Mesenteric fat pad (tissue), 1 donor: ENCODE results near the gene THAP7. TPM values are rescaled to one million over a fixed set of nuclear protein-coding genes. Genes with fewer than 3 reads are reported as not detected.
A peak's percentile ranks its signal among the peaks of the same experiment; 100 is the strongest.
"Not testable (repeated sequence)": the region's sequence is repeated elsewhere in the genome, so short reads cannot be mapped to it uniquely, and the experiment has no call there.

Experiments used
- DNase-seq: peaks from one replicate; pipeline ENCODE4 v3.0.0-alpha.2; 2020; ENCODE audit warnings: low spot score
- long read RNA-seq: library from polyadenylated mRNA; unstranded; transcript quantifications from one replicate; pipeline ENCODE4 v2.0.0, GENCODE V29; 2020
- total RNA-seq: library from RNA; stranded (reverse); fragmentation: NEBNext Ultra II Directional; extraction: Animal tissue kit (Norgen Biotek cat#: 25700); gene quantifications from one replicate; pipeline ENCODE4 v1.2.1, GENCODE V29; 2021
- donor health status: DM: yes; HTN: yes; CAD: no.

THAP7 gene, protein sequence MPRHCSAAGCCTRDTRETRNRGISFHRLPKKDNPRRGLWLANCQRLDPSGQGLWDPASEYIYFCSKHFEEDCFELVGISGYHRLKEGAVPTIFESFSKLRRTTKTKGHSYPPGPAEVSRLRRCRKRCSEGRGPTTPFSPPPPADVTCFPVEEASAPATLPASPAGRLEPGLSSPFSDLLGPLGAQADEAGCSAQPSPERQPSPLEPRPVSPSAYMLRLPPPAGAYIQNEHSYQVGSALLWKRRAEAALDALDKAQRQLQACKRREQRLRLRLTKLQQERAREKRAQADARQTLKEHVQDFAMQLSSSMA
- total RNA-seq, result 15.5 TPM
- long read RNA-seq, transcript THAP7-202 (5 exons, 1,144 nt), result minor isoform, 15 of 71 reads
- long read RNA-seq, transcript THAP7-208 (3 exons, 1,957 nt), result minor isoform, 22 of 71 reads
- long read RNA-seq, transcript THAP7-204 (2 exons, 1,809 nt), result major isoform, 26 of 71 reads
- long read RNA-seq, partial matches to known transcripts, result 0 of 71 reads
- long read RNA-seq, other reads (novel, unspliced or antisense), result 2 of 71 reads

DNA sequence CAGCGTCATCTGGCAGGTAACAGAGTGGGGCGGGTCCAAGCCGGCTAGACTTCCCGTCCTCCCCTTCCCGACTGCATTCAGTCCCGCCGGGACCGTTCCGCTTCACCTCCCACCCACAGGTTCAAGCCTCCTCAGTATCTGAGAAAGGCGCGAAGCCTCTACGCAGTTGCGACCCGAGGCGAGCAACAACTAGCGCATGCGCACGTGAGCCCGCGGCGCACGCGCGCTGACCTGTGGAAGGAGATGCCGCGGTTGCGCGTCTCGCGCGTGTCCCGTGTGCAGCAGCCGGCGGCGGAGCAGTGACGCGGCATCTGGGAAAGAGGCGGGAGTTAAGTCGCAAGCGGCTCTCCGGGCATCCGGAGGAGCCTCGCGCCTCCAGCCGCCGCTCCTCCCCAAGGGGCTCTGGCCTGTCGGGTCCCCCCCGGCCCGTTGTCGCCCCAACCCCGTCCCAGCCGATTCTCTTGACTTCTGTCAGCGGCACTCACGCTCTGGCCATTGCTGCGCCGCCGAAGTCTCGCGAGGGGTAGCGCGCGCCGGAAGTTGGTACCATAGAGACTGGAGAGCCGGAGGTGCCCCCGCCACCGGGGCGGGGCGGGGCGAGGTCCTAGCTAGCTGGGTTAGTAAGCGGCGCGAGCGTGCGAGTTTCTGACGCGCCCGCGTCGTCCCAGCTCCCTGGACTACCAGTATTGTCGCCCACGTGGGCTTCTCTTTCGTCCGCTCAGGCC lies at the start of gene THAP7:
TSS of gene THAP7 (minus strand) at position 518 of the 725 bp plus-strand sequence. CDS start at position 311, 207 bp downstream.
- DNase-seq, result peak; percentile 100

DNA sequence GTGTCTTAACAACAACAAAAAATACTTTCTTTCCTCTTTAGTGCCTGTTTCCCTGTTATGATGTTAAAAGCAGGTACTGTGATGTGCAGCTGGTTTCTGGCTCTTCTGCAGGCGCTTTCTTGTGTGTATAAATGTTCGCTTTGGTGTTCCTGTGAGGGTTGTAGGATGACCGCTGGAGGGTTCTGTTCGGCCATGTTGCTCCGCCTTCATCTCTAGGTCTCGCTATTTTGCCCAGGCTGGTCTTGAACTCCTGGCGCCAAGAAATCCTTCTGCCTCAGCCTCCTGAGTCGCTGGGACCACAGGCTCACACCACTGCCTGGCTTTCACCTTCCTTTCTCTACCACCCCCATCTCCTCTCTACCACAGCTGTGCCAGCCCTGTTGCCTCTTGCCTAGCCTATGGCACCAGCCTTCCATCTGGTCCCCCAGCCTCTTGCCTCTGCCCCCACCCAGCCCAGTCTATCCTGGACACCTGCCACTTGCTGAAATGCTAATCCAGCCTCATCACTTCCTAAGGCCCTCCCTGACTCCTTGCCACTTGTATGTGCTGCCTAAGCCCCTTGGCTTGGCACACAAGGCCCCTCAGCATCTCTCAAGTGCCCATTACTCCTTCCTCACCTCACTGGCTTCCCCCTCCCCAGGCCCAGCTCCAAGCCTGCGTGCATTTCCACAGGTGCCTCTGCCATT lies 49.4 kb upstream of the THAP7 start:
- no peak for DNase-seq

DNA sequence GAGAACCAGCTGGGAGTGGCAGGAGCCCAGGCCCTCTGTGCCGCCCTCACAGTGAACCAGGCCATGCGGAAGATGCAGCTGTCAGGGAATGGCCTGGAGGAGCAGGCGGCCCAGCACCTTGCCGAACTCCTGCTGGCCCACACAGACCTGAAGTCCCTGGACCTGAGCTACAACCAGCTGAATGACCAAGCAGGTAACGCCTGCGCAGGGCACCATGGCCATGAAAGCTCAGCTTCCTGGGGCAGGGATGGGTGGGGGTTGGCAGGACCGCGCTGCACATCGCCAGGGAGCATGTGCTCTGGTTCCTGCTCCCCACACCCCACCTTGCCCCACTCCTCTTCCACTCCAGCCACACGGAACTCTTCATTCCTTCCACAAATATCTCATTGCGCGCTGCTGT lies 47.0 kb upstream of the THAP7 start:
- DNase-seq, result not testable (repeated sequence)

DNA sequence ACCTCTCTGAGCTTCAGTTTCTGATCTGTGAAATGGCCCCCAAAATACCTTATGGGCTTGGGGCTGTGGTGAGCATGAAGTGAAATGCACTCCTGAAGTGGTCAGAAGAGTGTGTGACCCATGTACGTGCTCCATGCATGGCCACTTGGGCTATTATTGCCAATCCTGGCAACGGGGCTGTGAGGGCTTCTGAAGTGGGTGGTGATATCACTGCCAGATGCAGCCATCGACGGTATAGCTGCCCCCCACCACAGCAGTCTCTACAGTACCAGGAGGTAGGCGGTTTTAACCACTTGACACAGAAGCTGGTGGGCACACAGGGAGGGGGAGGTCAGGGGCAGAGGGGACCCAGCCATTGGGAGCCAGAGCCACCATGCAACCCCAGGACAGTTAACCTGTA lies 46.5 kb upstream of the THAP7 start:
- not testable (repeated sequence) for DNase-seq

DNA sequence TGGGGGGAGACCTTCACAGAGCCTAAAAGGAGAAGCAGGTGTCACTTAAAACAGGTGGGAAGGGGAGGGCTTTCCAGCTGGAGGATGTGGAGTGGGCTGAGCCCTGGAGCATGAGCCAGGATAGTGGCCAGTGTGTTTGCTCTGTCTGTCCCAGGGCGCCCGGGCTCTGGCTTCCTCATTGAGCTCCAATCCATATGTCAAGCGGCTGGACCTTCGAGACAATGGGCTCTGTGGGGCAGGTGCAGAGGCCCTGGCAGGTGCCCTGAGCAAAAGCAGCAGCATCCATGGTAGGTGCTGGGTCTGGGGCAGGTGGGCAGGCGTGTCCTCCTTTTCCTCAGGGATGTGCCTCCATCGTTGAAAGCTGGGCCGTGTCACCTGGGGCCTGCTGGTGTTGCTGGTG lies 45.8 kb upstream of the THAP7 start:
- DNase-seq, result no peak

DNA sequence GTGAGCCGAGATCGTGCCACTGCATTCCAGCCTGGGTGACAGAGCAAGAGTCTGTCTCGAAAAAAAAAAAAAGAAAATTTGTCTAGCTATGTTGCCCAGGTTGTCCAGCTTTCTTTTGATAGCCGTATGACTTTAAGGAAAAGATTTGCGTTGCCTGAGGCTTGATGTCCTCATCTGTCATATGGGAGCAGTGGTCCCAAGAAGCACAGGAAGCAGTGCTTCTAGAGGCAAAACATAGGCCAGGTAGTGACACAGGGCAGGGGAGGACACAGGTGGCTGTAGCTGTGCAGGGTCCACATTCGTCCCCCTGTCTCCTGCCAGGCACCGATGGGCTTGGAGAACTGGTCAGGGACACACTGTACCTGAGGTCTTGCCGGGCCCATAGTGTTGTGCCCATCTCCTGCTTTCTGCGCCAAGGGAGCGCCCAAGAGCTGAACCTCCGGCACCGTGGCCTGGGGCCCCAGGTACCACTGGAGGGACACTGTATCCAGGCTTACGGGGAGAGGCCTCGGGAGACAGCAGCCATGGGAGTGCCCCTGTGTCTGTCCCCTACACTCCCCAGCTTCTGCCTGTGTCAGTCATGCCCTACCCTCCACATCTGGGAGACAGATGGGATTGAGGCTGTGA lies 45.2 kb upstream of the THAP7 start:
- no peak for DNase-seq

DNA sequence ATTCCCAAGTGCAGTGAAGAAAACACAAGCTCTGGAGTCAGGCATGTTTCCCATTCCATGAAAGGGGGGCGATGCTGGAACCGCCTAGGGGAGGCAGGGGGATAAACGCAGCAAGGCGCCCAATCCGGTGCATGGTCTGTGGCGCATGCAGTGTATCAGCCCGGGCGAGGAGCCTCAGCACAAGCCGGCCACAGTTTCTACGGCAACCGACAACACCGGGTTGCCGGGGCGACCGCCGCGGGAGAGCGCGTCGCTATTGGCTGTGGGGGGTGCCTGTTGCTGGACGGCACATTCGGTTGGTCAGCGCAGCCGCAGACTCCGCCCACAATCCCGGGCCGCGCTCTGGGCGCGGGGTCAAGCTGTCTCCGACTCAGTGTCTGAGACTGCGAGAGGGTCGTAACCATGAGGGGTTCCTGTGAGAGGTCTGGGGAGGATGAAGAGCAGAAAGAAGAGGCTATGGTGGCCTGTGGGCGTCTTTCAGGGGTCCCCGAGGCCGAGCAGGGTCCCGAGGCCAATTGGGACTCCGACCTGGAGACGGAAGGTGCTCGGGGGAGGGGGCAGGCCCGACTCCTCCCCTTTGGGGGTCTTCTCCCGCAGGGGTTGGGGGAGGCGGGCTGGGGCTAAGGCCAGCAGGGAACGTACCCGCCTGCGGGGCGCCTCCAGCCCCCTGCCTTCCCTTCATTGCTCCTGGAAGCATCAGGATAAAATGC lies 43.8 kb upstream of the THAP7 start, which contains the start of gene LRRC74B:
TSS of gene LRRC74B (plus strand) at position 362 of the 710 bp plus-strand sequence. CDS start at position 403, 41 bp downstream.
- DNase-seq, result peak; percentile 96

DNA sequence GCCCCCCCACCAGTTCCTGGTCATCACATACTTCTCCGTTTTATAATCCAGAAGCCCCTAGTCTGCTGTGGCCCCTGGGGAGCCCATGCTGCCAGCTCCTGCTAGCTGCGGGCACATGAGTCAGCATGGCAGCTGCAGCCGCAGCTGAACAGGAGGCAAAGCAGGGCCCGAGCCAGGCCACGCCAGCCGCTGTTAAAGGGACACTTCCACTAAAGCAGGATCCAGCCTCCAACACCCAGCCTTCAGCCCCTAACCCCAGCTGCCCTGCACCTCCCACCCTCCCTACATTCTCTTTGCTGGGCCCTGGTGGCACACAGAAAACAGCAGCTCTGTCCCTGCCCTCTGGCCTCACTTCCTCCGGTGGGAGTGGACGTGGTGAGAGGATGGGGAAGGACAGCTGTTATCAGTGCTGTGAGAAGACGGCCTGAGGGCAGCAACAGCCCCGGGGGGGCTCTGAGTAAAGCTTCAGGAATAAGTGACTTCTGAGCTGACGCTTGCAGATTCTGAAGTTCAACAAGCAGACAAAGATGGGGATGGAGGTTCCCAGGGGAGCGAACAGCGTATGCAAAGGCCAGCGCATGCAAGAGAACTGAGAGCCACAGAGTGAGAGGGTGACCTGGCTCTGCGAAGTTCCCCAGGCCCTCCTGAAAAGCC lies 43.1 kb upstream of the THAP7 start:
- no peak for DNase-seq

DNA sequence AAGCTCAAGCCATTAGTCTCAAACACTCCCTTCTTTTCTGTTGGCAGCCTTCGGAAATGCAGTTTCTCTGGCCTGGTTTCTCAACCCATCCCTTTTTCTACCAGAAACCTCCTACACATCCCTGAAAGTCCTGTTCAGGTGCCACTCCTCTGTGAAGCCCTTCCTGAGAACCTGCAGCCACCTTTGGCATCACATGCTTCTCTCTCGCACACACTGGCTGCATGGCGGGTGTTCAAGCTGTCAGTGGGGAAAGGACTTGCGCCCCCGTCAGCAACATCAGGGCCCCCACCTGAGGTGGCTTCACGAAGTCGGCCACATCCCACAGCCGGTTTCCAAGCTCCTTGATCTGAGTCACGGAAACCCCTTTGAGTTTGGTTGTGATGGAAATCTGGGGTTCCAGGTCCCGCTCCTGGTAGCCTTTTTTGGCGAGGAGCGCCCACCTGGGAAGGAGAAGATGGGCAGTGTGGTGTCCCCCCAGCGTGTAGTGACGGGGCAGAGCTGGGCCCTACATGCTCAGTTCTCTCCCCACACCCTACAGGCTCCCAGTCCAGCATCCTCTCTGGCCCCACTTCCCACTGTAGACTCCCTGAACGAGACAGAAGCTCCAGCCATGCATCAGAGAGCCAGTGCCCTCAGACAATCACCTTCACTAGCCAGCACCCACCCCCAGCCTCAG lies 42.1 kb upstream of the THAP7 start:
- no peak for DNase-seq

DNA sequence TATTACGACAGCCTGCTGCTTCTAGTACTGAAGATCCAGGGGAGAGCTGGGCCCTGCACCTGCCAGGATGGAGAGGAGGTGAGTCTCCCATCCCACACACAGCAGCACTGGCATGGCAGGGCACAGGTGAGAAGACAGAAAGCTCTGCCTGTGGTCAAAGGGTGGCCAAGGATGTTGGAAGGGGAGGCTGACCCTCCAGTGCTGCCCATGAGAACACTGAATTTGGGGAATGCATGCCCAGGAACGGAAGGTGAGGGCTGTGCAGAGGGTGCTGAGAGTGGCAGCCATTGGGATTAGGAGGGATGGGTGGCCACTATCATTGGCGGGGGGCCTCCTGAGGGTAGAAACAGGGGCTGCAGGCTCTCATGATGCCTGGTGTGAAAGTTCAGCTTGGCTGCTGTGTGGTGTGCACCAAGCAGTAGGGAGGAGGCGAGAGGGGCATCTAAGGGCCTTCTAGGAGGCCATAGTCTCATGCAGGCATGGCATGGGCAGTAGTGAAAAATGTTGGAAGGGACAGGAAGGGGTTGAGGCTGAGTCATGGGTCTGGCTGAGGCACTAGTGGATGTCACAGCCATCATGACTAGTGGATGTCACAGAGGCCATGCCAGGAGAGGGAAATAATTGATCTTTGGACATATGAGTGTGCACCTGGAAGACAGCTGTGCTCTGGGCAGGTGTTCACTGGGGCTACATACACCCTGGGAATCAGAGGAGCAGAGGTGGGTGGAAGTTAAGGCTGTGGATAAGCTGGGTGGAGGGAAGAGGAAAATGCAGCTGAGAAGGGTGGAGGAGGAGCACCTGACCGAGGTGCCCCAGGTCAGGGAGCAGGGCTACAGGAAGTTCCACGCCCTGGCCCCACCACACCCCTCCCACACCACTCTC lies 41.3 kb upstream of the THAP7 start:
- DNase-seq, result no peak

DNA sequence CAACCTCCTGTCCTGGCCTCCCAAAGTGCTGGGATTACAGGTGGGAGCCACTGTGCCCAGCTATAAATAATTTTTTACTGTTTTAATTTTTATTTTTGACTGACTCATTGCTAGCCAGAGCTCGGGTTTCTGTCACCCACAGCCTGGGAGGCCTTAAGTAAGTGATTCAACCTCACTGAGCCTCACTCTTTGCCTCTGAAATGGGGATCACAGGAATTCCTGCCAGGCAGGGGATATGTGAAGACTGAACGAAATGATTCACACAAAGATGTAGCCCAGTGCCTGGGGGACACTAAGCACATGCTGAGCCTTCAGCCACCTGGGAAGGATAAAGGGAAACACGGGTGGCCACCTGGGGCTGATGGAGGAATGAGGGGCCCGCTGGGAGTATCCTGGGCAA lies 40.0 kb upstream of the THAP7 start:
- DNase-seq, result no peak

DNA sequence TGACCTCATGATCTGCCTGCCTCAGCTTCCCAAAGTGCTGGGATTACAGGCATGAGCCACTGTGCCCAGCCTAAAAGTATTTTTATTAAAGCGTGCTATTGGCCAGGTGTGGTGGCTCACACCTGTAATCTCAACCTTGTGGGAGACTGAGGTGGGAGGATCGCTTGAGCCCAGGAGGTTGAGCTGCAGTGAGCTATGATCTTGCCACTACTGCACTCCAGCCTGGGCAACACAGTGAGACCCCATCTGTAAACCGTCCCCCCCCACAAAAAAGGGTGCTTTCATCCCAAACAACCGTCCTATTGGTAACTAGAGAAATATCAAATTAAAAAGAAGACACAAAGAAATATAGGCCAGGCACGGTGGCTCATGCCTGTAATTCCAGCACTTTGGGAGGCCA lies 37.2 kb upstream of the THAP7 start:
- not testable (repeated sequence) for DNase-seq

DNA sequence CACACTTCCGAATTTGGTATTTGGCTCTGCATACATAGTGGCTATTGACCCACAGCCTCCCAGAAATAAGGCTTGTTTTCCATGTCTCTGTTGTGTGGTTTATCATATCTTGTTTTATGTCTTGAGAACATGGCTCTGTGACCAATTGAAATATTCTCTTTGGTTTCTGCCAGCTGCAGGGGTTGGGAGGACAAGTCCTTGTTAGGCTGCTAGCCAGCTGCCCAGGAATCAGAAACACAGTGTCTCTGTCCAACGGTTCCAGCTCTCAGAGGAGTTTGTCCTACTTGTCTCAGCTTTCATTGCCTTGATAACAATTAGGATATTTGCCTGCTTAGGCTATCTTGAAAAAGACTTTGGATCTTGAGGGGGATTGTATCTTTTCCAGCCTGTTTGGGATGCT lies 36.5 kb upstream of the THAP7 start:
- DNase-seq, result no peak

DNA sequence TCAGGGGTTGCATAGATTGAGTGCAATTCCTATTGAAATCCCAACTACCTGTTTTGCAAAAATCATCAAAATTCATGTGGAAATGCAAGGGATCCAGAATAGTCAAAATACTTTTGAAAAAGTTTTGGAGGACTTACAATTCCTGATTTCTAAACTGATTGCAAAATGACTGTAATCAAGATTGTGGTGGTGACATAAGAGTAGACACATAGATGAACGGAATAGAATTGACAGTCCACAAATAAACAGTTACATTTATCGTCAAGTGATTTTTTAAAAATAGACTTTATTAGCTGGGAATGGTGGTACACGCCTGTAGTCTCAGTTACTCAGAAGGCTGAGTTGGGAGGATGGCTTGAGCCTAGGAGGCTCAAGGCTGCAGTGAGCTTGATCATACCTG lies 33.1 kb upstream of the THAP7 start:
- DNase-seq, result no peak

DNA sequence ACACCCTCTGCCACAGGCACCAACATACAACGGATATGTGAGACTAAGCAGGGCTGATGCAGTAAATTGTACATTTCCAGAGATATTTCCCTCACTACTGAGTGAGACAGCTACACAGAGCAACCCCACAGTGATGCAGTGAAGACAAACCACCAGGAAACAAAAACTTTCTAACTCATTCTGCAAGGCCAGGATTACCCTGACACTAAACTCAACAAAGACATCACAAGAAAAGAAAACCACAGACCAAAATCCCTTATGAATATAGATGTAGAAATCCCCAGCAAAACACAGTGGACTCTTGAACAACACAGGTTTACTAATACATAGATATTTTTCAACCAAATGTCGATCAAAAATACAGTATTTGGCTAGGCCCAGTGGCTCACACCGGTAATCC lies 32.0 kb upstream of the THAP7 start:
- no peak for DNase-seq

DNA sequence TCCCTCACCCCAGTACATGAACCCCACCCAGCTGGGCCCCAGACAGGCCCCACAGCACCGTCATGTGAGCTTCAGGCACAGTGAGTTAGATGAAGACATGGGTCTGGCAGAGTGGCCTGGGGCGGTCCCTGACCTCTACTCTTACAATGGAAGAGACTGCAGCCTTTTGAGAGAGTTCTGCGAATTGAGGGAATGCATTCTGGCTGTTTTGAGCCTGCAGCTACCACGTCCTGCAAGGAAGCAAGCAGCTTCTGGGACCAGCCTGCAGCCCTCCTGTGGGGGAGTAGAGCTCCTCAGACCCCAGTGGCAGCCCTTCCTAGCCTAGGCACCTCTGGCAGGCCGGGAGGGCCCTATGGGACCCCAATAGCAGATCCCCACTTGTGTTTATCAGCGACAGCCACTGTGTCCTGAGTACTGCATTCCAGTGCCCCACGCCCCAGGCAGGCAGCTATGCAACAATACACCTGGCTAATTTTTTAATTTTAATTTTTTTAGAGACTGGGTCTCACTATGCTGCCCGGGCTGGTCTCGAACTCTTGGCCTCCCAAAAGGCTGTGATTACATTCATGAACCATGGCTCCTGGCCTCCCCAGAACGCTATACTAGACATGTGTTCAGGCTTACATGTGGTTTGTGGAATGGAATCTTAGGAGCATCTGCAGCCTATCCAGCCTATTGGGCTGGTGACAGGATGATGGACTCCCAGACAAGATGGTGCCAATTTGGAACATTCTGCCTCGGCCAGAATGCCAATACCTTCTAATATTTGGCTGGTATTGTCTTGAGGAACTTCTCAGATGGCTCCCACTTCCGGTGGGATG lies 31.2 kb upstream of the THAP7 start:
- no peak for DNase-seq

DNA sequence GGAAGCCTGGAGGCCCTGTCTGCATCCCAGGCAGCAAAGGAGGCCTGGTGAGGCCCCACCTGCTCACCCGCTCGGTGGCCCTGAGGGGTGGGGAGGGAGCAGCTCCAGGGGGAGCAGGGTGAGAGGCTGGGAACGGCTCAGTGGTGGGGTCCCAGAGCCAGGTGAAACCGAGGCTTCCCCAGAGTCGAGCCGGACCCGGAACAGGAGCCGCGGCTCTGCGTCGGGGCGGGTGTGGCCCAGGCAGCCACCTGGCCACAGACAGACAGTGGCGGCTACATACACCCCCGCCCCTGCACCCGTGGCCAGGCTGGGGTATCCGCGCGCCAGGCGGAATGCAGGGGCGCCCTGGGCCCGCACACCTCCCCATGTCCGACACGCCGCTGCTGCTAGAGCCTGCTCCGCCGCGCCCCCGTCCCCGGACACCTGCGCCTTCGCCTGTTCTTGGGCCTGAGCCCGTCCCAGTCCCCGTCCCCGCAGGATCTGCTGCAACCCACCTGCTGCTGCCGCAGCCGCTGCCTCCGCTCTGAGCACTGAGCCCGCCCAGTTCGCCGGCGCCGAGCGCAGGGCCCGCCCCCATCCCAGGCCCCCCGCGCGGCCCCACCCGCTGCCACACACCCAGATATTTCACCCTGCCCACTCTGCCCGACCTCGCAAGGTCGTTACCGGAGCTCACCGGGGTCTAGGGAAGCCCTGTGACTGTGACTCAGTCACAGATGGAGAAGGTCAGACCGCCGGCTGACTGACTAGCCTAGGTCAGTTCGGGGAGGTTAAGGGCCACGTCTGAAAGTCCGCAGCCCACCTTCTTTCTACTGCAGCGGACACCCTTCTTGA lies 30.3 kb upstream of the THAP7 start, which contains the start of gene SLC7A4:
TSS of gene SLC7A4 (minus strand) at position 525 of the 831 bp plus-strand sequence. CDS start 749 bp downstream, outside the sequence.
- DNase-seq, result no peak
